ENCODE measurements around the gene RGCC. TPM values are rescaled to one million over a fixed set of nuclear protein-coding genes. Genes with fewer than 3 reads are reported as not detected.
A peak's percentile ranks its signal among the peaks of the same experiment; 100 is the strongest.

Gene RGCC
- total RNA-seq, 1 experiment from 2014 or later = 4.3 TPM

DNA sequence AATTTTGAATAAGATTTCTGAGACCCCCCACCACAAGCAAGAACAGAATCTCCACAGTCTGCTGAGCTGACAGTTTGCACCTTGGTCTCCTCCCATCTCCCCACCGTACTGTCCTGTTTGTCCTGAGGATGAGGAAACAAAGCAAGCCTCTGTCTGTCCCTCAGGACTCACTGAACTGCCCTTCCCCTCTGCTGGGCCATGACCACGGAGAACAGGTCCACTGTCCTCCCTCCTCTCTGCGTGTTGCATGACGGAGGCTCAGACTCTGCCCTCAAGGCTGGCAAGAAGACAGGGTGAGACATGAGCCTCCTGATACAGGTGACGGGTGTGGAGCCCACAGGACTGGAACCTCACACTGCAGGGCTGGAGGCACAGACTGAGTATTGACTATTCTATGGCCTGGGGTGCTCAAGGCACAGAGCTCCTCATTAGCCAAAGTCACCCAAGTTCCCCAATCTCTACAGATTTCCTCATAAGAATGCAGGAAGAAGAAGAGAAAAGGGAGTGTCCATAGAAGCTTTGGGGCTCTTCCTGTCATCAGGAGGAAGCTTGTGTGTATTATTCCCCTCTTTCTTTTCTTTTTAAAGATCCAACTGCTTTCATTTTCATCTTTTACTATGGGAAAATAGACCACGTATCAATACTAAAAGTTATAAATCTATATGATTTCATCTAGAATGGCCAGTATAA lies 22.4 kb upstream of the RGCC start:
- in situ Hi-C loops (cut with HindIII; ENCODE audit: low sequenced_read_pairs) = no loop called here

DNA sequence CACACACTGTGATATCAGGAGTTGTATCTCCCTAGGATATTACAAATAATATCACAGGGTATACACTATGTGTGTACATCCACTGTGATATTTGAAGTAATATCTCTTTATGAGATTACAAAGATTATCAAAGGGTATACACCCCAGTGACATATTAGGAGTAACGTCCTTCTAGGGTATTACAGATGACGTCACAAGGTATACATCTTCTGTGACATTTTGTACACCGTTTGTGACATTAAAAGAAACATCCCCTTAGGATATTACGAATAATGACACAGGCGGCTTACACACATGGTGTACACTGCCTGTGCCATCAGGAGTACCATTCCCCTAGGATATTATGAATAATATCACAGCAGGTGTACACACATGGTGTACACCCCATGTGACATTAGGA lies 13.4 kb upstream of the RGCC start:
- in situ Hi-C loops (cut with HindIII; ENCODE audit: low sequenced_read_pairs) = no loop called here
- DNase-seq (ENCODE audit: low spot score) = no peak

More for the DNA sequence above, 22.4 kb upstream of the RGCC start:
- DNase-seq (ENCODE audit: low spot score) = no peak

DNA sequence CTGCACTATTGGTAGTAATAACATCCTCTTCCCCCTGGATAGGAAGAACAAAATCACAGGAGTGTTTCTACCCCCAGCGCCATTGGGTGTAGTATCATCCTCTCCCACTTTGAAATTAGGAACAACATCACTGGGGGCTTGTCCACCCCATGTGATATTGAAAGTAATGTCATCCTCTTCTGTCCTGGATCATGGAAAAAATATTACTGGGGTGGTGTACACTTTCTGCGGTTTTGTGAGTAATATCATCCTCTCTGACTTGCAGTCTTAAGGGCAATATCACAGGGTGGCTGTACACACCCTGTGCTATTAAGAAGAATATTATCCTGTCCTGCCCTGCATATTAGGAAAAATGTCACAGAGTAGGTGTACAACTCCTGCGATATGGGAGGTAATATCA lies 4.9 kb upstream of the RGCC start:
- in situ Hi-C loops (cut with HindIII; ENCODE audit: low sequenced_read_pairs) = no loop called here
- DNase-seq (ENCODE audit: low spot score) = no peak

DNA sequence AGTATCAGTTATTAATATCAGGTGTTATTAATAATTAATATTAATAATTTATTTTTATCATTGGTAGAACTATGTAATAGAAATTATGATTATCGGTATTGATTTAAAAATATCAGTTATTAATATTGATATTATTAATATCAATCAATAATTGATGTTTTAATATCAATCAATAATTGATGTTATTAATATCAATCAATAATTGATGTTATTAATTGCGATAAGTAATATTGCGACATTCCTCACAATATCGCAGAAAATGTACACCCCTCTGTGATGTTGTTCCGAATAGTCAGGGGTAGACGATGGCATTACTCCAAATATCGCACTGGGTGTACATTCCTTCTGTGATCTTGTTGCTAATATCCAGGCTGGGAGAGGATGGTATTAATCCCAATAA lies 3.7 kb upstream of the RGCC start:
- in situ Hi-C loops (cut with HindIII; ENCODE audit: low sequenced_read_pairs) = no loop called here
- DNase-seq (ENCODE audit: low spot score) = no peak

DNA sequence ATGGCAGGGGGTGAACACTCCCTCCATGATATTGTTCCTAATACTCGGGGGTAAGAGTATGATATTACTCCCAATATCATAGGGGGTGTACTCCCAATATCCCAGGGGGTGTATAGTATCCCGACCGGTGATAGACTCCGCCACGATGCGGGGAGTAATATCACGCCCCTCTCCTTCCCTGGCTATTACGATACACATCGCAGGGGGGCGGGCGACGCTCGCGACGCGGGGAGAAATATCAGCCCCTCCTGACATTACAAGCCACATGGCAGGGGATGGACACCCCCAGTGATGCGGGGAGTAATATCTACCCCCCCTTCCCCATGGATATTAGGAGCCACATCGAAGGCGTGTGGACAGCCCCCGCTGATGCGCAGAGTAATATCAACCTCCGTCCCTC lies 3.2 kb upstream of the RGCC start:
- in situ Hi-C loops (cut with HindIII; ENCODE audit: low sequenced_read_pairs) = no loop called here
- no peak for DNase-seq (ENCODE audit: low spot score)

DNA sequence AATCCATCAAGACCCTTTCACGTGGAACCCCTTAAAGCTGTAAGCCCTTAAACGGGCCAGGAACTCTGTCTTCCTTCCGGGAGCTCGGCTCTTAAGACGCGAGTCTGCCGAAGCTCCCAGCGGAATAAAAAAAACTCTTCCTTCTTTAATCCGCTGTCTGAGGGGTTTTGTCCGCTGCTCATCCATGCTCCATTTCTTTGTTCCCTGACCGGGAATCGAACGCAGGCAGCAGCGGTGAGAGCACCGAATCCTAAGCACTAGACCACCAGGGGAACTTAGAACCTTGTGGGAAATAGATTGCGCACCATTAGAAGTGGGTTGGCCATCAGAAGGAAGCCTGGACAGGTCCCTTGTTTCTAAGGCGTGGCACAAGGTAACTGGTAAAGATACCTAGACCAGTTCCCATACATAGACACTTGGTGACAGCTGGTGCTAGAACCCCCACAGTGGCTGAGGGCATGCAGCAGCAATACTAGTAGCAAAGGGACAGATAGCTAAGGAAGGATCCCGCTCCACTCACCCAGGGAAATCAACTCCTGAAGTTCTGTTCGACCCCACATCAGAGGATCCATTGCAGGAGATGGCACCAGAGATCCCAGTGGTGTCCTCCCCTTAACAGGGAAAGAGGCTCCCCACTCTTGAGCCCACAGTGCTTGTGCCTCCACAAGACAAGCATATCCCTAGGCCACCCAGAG lies 1.5 kb upstream of the RGCC start:
- in situ Hi-C loops (cut with HindIII; ENCODE audit: low sequenced_read_pairs) = no loop called here
- DNase-seq (ENCODE audit: low spot score) = no peak

DNA sequence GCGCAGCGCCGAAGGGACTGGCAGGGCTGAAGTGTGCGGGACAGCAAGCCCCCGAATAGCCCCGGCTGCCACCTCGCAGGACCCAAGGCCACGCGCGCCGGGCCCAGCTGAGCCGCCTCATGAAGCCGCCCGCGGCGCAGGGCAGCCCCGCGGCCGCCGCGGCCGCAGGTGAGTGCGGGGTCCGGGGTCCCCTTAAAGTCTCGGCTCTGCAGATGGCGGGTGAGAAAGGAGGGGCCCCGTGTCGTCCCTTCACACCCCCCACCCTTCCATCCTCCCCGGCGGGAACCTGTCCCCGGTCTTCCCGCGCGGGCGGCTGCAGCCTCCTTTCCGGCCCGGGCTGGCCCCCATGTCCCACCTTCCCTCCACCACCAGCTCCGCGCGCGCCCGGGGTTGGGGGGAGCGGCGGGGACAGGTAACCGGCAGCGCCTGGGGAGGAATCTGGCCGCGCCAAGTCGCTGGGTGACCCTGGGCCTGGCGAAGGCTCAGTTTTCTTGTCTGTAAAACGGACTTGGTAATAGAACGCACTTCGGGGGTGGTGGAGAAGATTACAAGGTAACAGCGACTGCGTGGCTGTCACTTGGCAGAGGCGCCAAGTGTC lies 338 bp downstream of the RGCC start:
- no peak for DNase-seq (ENCODE audit: low spot score)
- in situ Hi-C loops (cut with HindIII; ENCODE audit: low sequenced_read_pairs) = no loop called here

DNA sequence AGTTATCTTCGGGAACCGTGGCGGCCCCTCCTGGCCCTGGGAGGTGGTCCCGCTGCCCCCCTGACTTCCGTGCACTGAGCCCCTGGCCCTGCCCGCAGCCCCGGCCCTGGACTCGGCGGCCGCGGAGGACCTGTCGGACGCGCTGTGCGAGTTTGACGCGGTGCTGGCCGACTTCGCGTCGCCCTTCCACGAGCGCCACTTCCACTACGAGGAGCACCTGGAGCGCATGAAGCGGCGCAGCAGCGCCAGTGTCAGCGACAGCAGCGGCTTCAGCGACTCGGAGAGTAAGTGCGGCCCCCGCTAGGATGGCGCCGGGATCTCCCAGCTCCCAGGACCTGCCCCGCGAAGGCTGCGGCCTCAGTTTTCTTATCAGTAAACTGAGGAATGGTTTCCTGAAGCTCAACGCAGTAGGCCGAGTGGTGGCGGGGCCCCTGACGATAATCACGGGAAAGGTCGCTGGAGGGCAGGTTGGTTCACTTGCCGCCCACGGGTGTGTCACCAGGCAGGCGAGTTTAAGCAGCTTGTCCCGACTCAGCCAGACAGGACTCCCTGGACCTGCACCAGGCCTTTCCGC lies 924 bp downstream of the RGCC start:
- no peak for DNase-seq (ENCODE audit: low spot score)
- in situ Hi-C loops (cut with HindIII; ENCODE audit: low sequenced_read_pairs) = no loop called here

DNA sequence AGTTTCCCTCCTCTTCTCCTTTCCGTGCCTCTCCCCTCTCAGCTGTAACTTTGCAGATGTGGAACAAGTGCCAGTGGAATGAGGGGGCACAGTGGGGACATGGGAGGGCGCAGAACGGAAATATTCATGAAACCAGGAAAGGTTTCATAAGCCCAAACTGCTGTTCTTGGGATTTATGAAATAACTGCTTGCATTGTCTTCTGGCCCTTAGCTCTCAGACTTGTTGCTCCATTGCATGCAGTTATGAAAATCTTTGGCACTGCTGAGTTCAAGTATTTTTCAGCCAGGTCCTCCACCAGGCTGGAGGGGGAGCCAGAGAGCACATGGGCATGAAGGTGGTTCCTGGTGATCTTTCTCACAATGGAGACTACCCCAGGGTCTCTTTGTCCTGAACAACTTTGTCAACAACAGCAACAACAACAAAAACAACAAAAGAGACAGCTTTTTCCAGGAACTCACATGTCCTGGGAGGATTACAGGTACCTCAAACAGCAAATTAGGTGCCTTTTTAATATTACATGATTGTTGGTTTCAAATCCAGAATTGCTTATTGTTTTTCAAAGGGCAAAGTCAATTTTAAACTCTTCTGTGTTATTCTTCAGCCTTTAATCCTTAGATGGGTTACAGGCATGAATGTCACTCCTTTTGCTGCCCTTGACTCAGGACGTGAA lies 1.5 kb downstream of the RGCC start:
- in situ Hi-C loops (cut with HindIII; ENCODE audit: low sequenced_read_pairs) = no loop called here

DNA sequence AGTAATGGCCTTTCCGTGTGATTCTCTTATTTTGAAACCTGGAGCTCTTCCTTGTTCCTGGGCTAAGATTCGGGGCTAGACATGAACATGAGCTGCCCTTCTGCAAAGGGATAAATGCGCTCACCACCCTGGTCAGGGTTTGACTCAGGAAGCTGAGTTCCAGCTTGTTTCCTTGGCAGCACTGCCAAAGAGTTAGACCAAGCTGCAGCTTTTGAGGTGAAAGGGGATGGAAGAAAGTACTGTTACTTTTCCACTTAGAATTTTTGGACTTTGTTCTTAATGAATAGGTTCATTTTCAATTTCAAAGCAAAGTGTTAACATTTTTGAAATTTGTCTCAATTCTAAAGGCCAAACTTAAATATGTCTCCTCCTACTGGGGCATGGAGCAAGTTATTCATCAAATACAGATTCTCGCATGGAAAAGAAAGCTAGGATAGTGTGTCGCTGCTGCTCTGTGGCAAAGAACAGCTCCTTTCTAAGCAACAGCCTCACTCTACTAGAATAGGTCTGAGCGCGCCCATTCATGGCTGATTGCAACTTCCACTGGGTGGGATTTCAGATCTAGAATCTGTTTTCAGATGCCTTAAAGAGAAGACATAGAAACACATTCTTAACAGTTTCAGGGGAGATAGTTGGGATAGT lies 2.2 kb downstream of the RGCC start:
- no peak for DNase-seq (ENCODE audit: low spot score)

More for the DNA sequence above, 1.5 kb downstream of the RGCC start:
- no peak for DNase-seq (ENCODE audit: low spot score)

DNA sequence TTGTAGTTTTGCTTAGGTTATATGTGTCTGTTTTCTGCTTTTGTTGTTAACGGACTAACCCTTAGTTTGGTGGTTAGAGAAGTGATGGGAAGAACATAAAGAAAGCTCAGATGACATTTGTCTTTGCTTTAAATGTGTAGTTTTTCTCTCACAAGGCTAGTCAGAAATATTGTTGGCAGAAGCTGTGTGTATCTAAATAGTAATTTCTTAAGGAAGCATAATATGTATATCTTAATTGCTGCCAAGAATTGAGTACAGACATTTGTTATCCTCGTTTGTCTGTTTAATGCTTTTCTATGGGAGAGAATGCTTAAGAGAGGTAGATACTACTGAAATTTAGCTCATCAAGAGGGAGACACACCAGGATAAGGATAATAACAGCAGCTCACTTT lies 2.7 kb downstream of the RGCC start:
- no peak for DNase-seq (ENCODE audit: low spot score)
- in situ Hi-C loops (cut with HindIII; ENCODE audit: low sequenced_read_pairs) = no loop called here

More for the DNA sequence above, 2.2 kb downstream of the RGCC start:
- in situ Hi-C loops (cut with HindIII; ENCODE audit: low sequenced_read_pairs) = no loop called here

DNA sequence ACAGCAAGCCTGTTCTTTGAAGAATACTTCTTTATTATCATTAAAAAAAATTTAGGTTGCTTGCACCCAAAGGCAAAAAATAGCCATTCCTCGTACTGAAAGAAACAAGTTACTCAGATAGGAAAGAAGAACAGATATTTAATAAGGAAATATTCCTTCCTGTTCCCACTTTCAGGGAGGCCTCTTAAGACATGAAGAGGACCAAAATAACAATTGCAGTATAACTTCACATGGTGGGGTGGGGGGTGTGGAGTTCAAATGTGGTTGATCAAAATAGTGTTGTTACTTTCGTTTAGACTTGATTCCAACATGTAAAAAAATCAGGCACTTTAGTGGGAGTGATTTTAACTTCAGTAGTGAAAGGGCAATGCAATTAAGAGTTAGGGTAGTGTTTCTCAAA lies 3.6 kb downstream of the RGCC start:
- no peak for DNase-seq (ENCODE audit: low spot score)
- in situ Hi-C loops (cut with HindIII; ENCODE audit: low sequenced_read_pairs) = no loop called here

DNA sequence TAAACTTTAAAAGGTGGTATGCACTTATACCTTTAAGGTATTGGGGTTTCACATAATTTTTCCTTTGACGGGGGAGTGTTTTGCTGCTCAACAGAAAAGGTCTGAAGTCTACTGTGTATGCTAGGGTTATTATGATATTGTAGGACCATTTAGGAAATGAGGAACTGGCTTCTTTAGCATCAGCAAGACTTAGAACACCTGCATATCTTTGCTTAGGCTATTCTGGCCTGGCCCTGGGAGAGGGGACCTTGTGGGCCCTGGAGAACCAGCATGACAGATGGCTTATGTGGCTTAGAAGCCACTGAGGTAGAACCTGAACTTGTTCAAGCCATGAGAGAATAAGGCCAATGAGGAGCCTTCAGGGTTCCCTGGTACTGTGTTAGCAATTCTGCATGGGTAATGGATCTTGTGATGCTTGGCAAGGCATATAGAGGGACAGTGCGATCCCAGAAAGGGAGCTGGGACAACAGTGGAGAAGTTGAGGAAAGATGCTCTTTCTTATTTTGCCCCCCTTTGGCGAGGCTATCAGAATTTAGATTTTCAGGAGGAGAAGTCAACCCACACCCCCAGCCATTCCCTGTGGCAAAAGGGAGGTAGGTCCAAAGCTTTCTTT lies 4.3 kb downstream of the RGCC start:
- in situ Hi-C loops (cut with HindIII; ENCODE audit: low sequenced_read_pairs) = no loop called here
- no peak for DNase-seq (ENCODE audit: low spot score)

DNA sequence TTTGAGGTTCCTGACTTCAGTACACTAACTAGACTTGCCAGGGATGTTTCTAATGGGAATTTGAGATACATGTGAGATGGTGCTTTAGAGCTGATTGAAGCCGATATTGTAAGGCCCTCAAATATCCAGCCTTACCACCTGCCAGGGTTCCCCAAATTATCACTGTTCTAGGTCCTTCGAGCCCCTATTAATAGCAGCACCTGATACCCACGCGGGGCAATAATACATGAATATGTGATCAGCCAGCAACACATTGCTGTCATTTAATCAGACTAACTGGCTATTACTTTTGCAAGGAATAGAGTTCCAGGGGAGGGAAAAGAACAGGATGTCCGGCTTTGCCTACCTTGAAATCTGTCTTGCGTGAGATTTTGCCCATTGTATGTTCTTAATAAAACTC lies 5.1 kb downstream of the RGCC start:
- DNase-seq (ENCODE audit: low spot score) = no peak
- in situ Hi-C loops (cut with HindIII; ENCODE audit: low sequenced_read_pairs) = no loop called here

DNA sequence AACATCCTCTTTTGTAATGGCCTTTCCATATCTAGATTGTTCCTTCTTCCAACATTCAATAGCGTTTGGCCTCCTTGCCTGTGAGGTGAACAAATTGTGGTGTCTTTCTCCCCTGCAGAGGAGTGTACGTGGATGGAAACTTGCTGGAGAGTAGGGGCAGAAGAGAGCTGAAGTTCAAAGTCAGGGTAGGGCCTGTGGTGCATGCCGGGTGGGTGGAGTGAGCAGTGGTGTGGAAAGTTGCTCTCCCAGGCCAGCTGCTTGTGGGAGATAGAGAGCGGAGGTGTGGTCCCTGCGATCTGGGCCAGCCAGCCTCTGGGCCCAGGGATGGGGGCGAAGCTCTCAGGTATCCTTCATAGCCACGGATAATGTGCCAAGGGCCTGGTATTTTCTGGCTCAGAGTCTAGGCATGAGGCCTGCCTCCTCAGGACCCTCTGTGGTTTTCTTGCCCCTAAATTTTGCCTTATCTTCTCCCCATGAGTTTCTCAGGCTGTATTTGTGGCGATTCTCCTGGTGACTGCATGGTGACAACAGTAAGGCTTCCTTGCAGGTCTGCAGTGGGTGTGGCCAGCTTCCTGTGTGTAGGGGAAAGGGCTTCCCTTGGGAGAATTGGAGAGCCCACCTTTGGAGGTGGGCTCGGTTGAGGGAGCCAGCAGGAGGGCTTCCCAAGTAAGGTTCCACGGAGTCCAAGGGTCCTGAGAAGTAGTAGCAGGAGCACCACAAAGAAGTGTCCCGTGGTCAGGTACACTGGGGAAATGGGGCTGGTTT lies 6.7 kb downstream of the RGCC start:
- no peak for DNase-seq (ENCODE audit: low spot score)
- in situ Hi-C loops (cut with HindIII; ENCODE audit: low sequenced_read_pairs) = no loop called here

DNA sequence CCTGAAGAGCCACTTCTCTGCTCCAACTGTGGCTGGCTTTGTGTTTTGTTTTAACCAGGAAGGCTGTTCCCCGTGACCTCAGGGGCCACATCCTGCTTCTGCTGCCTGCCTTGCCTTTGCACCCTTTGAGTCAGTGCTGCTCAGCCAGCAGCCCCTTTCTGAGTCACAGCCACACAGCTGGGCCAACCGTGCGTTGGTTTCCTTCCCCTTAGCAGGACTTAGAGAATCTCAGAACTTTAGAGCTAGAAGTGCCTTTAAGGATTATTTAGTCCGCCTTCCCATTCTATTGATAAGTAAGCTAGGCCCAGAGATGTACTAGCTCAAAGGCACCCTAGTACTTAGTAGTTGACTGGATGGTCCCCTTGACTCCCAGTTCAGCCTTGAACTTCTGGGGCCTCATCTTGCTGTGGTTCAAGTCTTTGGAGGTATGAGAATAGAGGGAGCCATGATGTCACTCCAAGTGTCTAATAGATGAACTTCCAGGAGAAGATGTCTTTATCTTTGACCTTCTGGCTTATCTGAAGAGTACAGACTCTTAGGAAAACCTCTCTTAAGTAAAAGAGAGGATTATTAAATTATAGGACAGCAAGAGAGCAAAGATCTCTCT lies 8.0 kb downstream of the RGCC start:
- no peak for DNase-seq (ENCODE audit: low spot score)
- in situ Hi-C loops (cut with HindIII; ENCODE audit: low sequenced_read_pairs) = no loop called here

DNA sequence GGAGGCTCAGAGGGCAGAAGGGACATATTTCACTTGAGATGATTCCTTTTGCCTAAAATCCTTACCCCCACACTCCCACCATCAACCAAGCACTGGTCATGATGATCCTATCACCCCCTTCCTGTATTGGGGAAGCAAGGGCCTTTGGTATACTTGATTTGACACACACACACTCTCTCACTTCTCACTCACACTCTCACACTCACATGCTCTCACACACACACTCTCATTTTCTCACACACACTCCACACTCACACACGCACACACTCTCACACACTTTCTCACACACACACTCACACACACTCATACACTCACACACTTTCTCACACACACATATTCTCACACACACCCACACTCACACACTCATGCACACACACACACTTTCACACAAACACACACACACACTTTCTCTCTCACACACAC lies 8.6 kb downstream of the RGCC start:
- in situ Hi-C loops (cut with HindIII; ENCODE audit: low sequenced_read_pairs) = no loop called here
- DNase-seq (ENCODE audit: low spot score) = no peak

DNA sequence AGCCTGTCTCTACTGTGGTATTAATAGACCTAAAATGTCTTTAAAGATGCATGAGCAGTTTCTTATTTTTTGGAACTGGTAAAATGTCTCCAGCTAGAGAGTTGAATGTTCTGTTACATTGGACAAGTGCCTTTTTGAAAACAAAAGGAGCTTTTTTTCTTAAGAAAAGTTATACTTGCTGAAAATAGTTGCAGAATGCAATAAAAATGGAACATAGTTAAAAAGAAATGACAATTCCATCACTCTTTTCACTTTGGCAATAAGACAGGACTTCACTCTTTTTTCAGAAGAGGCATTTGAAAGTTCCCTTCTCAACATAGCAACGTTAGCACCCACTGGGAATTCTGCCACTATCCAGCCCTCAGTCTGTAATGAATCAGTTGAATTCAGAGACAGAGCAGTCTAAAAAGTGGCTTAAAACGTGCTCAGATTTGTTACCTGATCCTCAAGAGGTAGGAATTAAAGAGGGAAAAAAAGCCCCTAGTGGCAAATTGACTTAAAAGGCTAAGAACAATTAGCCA lies 10.1 kb downstream of the RGCC start:
- in situ Hi-C loops (cut with HindIII; ENCODE audit: low sequenced_read_pairs) = no loop called here
- DNase-seq (ENCODE audit: low spot score) = peak; percentile 14
